ENCODE data around the gene AHI1.

AHI1 gene

GRCh38 chr6:135358985-135359384 is 138.6 kb downstream of the AHI1 start:
- no peak for TF ChIP-seq CTCF (IDR thresholded peaks at IDR 0.05; ENCODE audit: borderline replicate concordance, insufficient read depth, low read depth, low read length)
- no peak overlapping the region for H3K4me3 ChIP-seq (ENCODE audit: low read depth, low read length)

- TF ChIP-seq CTCF (IDR thresholded peaks at IDR 0.05; ENCODE audit: borderline replicate concordance, insufficient read depth, low read depth, low read length): no peak
- H3K4me3 ChIP-seq (ENCODE audit: low read depth, low read length): no peak overlapping the region
Measured at GRCh38 chr6:135358251-135358821, 139.2 kb downstream of the AHI1 start.

- no peak for TF ChIP-seq CTCF (IDR thresholded peaks at IDR 0.05; ENCODE audit: borderline replicate concordance, insufficient read depth, low read depth, low read length)
- H3K4me3 ChIP-seq (ENCODE audit: low read depth, low read length): no peak overlapping the region
Measured at GRCh38 chr6:135354407-135354806, 143.1 kb downstream of the AHI1 start.

GRCh38 chr6:135353113-135353512 is 144.4 kb downstream of the AHI1 start:
- H3K4me3 ChIP-seq (ENCODE audit: low read depth, low read length): no peak overlapping the region
- TF ChIP-seq CTCF (IDR thresholded peaks at IDR 0.05; ENCODE audit: borderline replicate concordance, insufficient read depth, low read depth, low read length): no peak

- TF ChIP-seq CTCF (IDR thresholded peaks at IDR 0.05; ENCODE audit: borderline replicate concordance, insufficient read depth, low read depth, low read length): no peak
- H3K4me3 ChIP-seq (ENCODE audit: low read depth, low read length): no peak overlapping the region
Measured at GRCh38 chr6:135351635-135352034, 145.9 kb downstream of the AHI1 start.

- no peak overlapping the region for H3K4me3 ChIP-seq (ENCODE audit: low read depth, low read length)
- TF ChIP-seq CTCF (IDR thresholded peaks at IDR 0.05; ENCODE audit: borderline replicate concordance, insufficient read depth, low read depth, low read length): no peak
Measured at GRCh38 chr6:135347887-135348286, 149.7 kb downstream of the AHI1 start.

- no peak for TF ChIP-seq CTCF (IDR thresholded peaks at IDR 0.05; ENCODE audit: borderline replicate concordance, insufficient read depth, low read depth, low read length)
- H3K4me3 ChIP-seq (ENCODE audit: low read depth, low read length): no peak overlapping the region
Measured at GRCh38 chr6:135346747-135347146, 150.8 kb downstream of the AHI1 start.

Data from GM12875 (cell line).